A549 (cell line): ENCODE data around the gene RAD51B. TPM values are rescaled to one million over a fixed set of nuclear protein-coding genes. Genes with fewer than 3 reads are reported as not detected.

ENCODE experiments used
- ATAC-seq, 2 experiments: fragments of 200-7000 bp in 1 of 2; fragments of >200 bp in 1 of 2; cut with Nextera tagmentation in 1 of 2; cut with Tn5 transposase in 1 of 2; 3 replicates each; pipeline versions ENCODE4 v1.8.0 to v1.9.1; 2018 to 2020; ENCODE audit warnings: mild to moderate bottlenecking in 1 of 2, moderate library complexity in 1 of 2
- CTCF ChIA-PET: fragments of 300-600 bp; sonication (Branson Sonifier 250); formaldehyde crosslinking; extraction: SDS; loops from one replicate; lab custom pipeline; 2021; ENCODE audit warnings: antibody characterized with exemption, inconsistent platforms; lab: Yijun Ruan, JAX
- POLR2A ChIA-PET: fragments of 350-600 bp; formaldehyde crosslinking; extraction: SDS; loops from one replicate; lab custom pipeline; 2021; ENCODE audit warnings: antibody characterized with exemption, inconsistent platforms; lab: Yijun Ruan, JAX
- DNase-seq, 2 experiments: peaks; one replicate each; pipeline versions ENCODE4 v3.0.0 to v3.0.0-alpha.2; 2011 to 2016; ENCODE audit warnings: low read depth in 1 of 2, low spot score in 1 of 2
- FAIRE-seq: peaks from 2 replicates; lab custom pipeline; 2011; peaks lifted over from hg19 to GRCh38; lab: Jason Lieb, UNC
- H3K27ac ChIP-seq, 2 experiments: fragments of >200 bp; sonication (Bioruptor Twin); formaldehyde crosslinking; 3 replicates each; pipeline ENCODE4 v1.5.1; 2016 to 2017
- H3K4me1 ChIP-seq: fragments of >200 bp; sonication (Bioruptor Twin); formaldehyde crosslinking; 3 replicates; pipeline ENCODE4 v1.6.1; 2016
- H3K4me2 ChIP-seq: fragments of >200 bp; sonication (Bioruptor Twin); formaldehyde crosslinking; 3 replicates; pipeline ENCODE4 v1.6.1; 2016
- H3K4me3 ChIP-seq: fragments of >200 bp; sonication (Bioruptor Twin); formaldehyde crosslinking; 3 replicates; pipeline ENCODE4 v1.5.1; 2016
- H3K9me3 ChIP-seq: fragments of >200 bp; sonication (Bioruptor Twin); formaldehyde crosslinking; 3 replicates; pipeline ENCODE4 v1.6.1; 2016
- CBX2 ChIP-seq: fragments of 200-600 bp; sonication (generic); IDR thresholded peaks from 2 replicates; pipeline ENCODE4 v1.6.1; 2016; ENCODE audit warnings: low read depth, mild to moderate bottlenecking, borderline replicate concordance
- CBX8 ChIP-seq: fragments of 200-600 bp; sonication (generic); IDR thresholded peaks from 2 replicates; pipeline ENCODE4 v1.6.1; 2016
- CEBPB ChIP-seq, 2 experiments: fragments of >200 bp in 1 of 2; sonication (Bioruptor Twin) in 1 of 2; formaldehyde crosslinking in 1 of 2; IDR thresholded peaks; 2 replicates each; pipeline ENCODE4 v1.6.1; 2012 to 2016
- CHD2 ChIP-seq: fragments of 150-350 bp; IDR thresholded peaks from 2 replicates; pipeline ENCODE4 v1.6.1; 2014; ENCODE audit warnings: low read length; ENCODE audit not compliant: partially characterized antibody
- CHD4 ChIP-seq: fragments of 200-600 bp; sonication (generic); IDR thresholded peaks from 2 replicates; pipeline ENCODE4 v1.6.1; 2016; ENCODE audit warnings: antibody characterized with exemption, mild to moderate bottlenecking, borderline replicate concordance
- EHF ChIP-seq: fragments of 250-450 bp; sonication (Bioruptor Pico); IDR thresholded peaks from 2 replicates; pipeline ENCODE4 v1.5.0; 2020; ENCODE audit warnings: mild to moderate bottlenecking
- ESRRA ChIP-seq: fragments of 150-350 bp; IDR thresholded peaks from 2 replicates; pipeline ENCODE4 v1.6.1; 2014; ENCODE audit warnings: mild to moderate bottlenecking, low read length, borderline replicate concordance
- FOSB ChIP-seq: fragments of 250-450 bp; sonication (Bioruptor Pico); IDR thresholded peaks from 2 replicates; pipeline ENCODE4 v1.5.0; 2020; ENCODE audit warnings: mild to moderate bottlenecking, moderate library complexity
- FOSL2 ChIP-seq, 2 experiments: fragments of 450-650 bp in 1 of 2; fragments of >200 bp in 1 of 2; sonication (Bioruptor Twin) in 1 of 2; formaldehyde crosslinking; IDR thresholded peaks; 2 replicates each; pipeline versions ENCODE4 v1.5.0 to v1.6.1; 2016 to 2020; ENCODE audit warnings: mild to moderate bottlenecking in 1 of 2, moderate library complexity in 1 of 2
- HDAC2 ChIP-seq: fragments of 200-600 bp; sonication (generic); IDR thresholded peaks from 2 replicates; pipeline ENCODE4 v1.6.1; 2016
- HOXA7 ChIP-seq: fragments of 250-450 bp; sonication (Bioruptor Pico); IDR thresholded peaks from 2 replicates; pipeline ENCODE4 v1.5.0; 2020; ENCODE audit warnings: mild to moderate bottlenecking, moderate library complexity
- HOXB5 ChIP-seq: fragments of 250-450 bp; sonication (Bioruptor Pico); IDR thresholded peaks from 2 replicates; pipeline ENCODE4 v1.5.0; 2020; ENCODE audit warnings: mild to moderate bottlenecking, moderate library complexity
- JUN ChIP-seq, 2 experiments: fragments of >200 bp; sonication (Bioruptor Twin); formaldehyde crosslinking; IDR thresholded peaks; 2 replicates in 1 of 2; 3 replicates in 1 of 2; pipeline ENCODE4 v1.6.1; 2016 to 2017
- KDM1A ChIP-seq: fragments of 200-600 bp; sonication (generic); IDR thresholded peaks from 2 replicates; pipeline ENCODE4 v1.6.1; 2016; ENCODE audit warnings: low read depth, mild to moderate bottlenecking
- KDM5A ChIP-seq: fragments of 200-600 bp; sonication (generic); IDR thresholded peaks from 2 replicates; pipeline ENCODE4 v1.6.1; 2016; ENCODE audit warnings: antibody characterized with exemption, mild to moderate bottlenecking
- MYC ChIP-seq: IDR thresholded peaks from 2 replicates; pipeline ENCODE4 v1.6.1; 2012; ENCODE audit warnings: mild to moderate bottlenecking, inconsistent platforms, low read length, improper control_type of control experiment, borderline replicate concordance
- PHF8 ChIP-seq: fragments of 200-600 bp; sonication (generic); IDR thresholded peaks from 2 replicates; pipeline ENCODE4 v1.6.1; 2016; ENCODE audit warnings: low read depth, mild to moderate bottlenecking, antibody characterized with exemption, moderate library complexity, borderline replicate concordance
- POLR2A ChIP-seq: IDR thresholded peaks from 2 replicates; pipeline ENCODE4 v1.6.1; 2012; ENCODE audit warnings: mild to moderate bottlenecking, low read length
- RAD21 ChIP-seq, 2 experiments: fragments of >200 bp in 1 of 2; sonication (Bioruptor Twin) in 1 of 2; formaldehyde crosslinking in 1 of 2; IDR thresholded peaks in 1 of 2; conservative IDR thresholded peaks in 1 of 2; 2 replicates in 1 of 2; 3 replicates in 1 of 2; pipeline ENCODE4 v1.6.1; 2012 to 2018; ENCODE audit warnings: inconsistent platforms in 1 of 2
- RARB ChIP-seq: fragments of 250-450 bp; sonication (Bioruptor Pico); IDR thresholded peaks from 2 replicates; pipeline ENCODE4 v1.8.0; 2021; ENCODE audit warnings: mild to moderate bottlenecking, moderate library complexity
- RCOR1 ChIP-seq: fragments of 150-350 bp; IDR thresholded peaks from 2 replicates; pipeline ENCODE4 v1.6.1; 2014; ENCODE audit warnings: antibody characterized with exemption, low read length, low read depth
- RFX5 ChIP-seq: fragments of 450-650 bp; IDR thresholded peaks from 2 replicates; pipeline ENCODE4 v1.7.1; 2014; ENCODE audit warnings: antibody characterized with exemption, mild to moderate bottlenecking, moderate library complexity
- RNF2 ChIP-seq: fragments of 200-600 bp; sonication (generic); IDR thresholded peaks from 2 replicates; pipeline ENCODE4 v1.6.1; 2016; ENCODE audit warnings: low read depth, mild to moderate bottlenecking, antibody characterized with exemption, moderate library complexity, borderline replicate concordance
- SREBF2 ChIP-seq: fragments of 450-650 bp; IDR thresholded peaks from 2 replicates; pipeline ENCODE4 v1.6.1; 2014; ENCODE audit warnings: mild to moderate bottlenecking, moderate library complexity
- TP53 ChIP-seq: fragments of 250-450 bp; sonication (Bioruptor Pico); IDR thresholded peaks from 2 replicates; pipeline ENCODE4 v1.5.0; 2021; ENCODE audit warnings: mild to moderate bottlenecking, moderate library complexity
- ZC3H11A ChIP-seq: fragments of 450-650 bp; IDR thresholded peaks from 2 replicates; pipeline ENCODE4 v1.6.1; 2014; ENCODE audit warnings: antibody characterized with exemption, mild to moderate bottlenecking
- ZNF302 ChIP-seq: fragments of 250-450 bp; sonication (Bioruptor Pico); IDR thresholded peaks from 2 replicates; pipeline ENCODE4 v1.9.0; 2021; ENCODE audit warnings: inconsistent platforms, mild to moderate bottlenecking, moderate library complexity
- ZSCAN20 ChIP-seq: fragments of 250-450 bp; sonication (Bioruptor Pico); IDR thresholded peaks from 2 replicates; pipeline ENCODE4 v1.8.0; 2022; ENCODE audit warnings: mild to moderate bottlenecking, moderate library complexity
- WGBS: methylation state at CpG from one replicate; pipeline ENCODE4 v1.1.6; 2017; ENCODE audit errors: missing lambda C conversion rate; 5-methylcytosine and 5-hydroxymethylcytosine counted together
- polyA plus RNA-seq, 4 experiments: library from polyadenylated mRNA; depleted of rRNA in 3 of 4; stranded (reverse); fragments of >200 nt; fragmentation: RNase III in 1 of 4; extraction: RNeasy Plus Mini Kit Qiagen cat#74134 plus additional on column Dnase treatment in 1 of 4; gene quantifications; 2 replicates in 3 of 4; 3 replicates in 1 of 4; pipeline ENCODE4 v1.2.3, GENCODE V29; 2011 to 2017
- TF ChIP-seq, protein P1 (sequence below): fragments of 150-350 bp; IDR thresholded peaks from 2 replicates; pipeline ENCODE4 v1.6.1; 2014; ENCODE audit warnings: low read depth, mild to moderate bottlenecking, low read length
- TF ChIP-seq, protein P2 (sequence below): IDR thresholded peaks from 2 replicates; pipeline ENCODE4 v1.6.1; 2012; ENCODE audit warnings: low read depth, borderline replicate concordance
- TF ChIP-seq, protein P3 (sequence below): fragments of >200 bp; sonication (Bioruptor Twin); formaldehyde crosslinking; IDR thresholded peaks from 3 replicates; pipeline ENCODE4 v1.6.1; 2016
- TF ChIP-seq, protein P4 (sequence below): fragments of >200 bp; sonication (Bioruptor Twin); formaldehyde crosslinking; IDR thresholded peaks from 2 replicates; pipeline ENCODE4 v1.6.1; 2016

Gene RAD51B
- polyA plus RNA-seq, 2 of the 4 experiments (the other 2 are of a cell fraction), result 7.2 to 10.8 TPM

DNA sequence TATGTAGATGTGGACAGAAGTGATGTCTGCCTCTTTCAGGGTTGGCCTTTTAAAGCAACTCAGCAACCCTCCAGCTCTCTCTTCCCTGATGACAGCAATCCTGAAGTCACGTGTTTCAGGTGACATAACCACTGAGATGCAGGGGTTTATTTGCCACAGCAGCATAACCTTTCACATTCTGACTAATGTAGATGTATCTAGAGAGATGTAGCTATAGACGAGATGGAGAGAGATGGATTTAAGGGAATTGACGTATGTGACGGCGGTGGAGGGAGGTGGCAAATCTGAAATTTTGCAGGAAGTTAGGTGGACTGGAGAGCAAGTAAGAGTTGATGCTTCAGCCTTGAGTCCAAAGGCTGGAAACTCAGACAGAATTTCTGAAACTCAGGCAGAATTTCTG lies 847.3 kb downstream of the RAD51B start:
- H3K4me1 ChIP-seq, result no peaks in the 10 kb centered on the region
- WGBS, result 94% methylated on average over 5 of the region's 5 CpGs
- TF ChIP-seq RARB (CRISPR knock-in tag) (no peak), HOXB5 (CRISPR knock-in tag) (no peak), RAD21 (conservative IDR thresholded peaks at IDR 0.05 in 1 of 2, IDR thresholded peaks at IDR 0.05 in 1 of 2) (no peak), ZC3H11A (no peak), FOSL2 (IDR thresholded peaks at IDR 0.05) (no peak), FOSL2 (CRISPR knock-in tag; IDR thresholded peaks at IDR 0.05) (no peak), KDM1A (no peak), HOXA7 (CRISPR knock-in tag) (no peak), CBX2 (no peak), ZNF302 (CRISPR knock-in tag) (no peak), HDAC2 (no peak), TP53 (CRISPR knock-in tag) (no peak), JUN (IDR thresholded peaks at IDR 0.05) (no peak), ZSCAN20 (CRISPR knock-in tag) (no peak), RFX5 (no peak), FOSB (CRISPR knock-in tag) (no peak), POLR2A (no peak), MYC (no peak), RNF2 (no peak), CEBPB (IDR thresholded peaks at IDR 0.05) (no peak)
- TF ChIP-seq, protein P1, sequence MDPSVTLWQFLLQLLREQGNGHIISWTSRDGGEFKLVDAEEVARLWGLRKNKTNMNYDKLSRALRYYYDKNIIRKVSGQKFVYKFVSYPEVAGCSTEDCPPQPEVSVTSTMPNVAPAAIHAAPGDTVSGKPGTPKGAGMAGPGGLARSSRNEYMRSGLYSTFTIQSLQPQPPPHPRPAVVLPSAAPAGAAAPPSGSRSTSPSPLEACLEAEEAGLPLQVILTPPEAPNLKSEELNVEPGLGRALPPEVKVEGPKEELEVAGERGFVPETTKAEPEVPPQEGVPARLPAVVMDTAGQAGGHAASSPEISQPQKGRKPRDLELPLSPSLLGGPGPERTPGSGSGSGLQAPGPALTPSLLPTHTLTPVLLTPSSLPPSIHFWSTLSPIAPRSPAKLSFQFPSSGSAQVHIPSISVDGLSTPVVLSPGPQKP, result no peak
- H3K4me2 ChIP-seq, result no peak overlapping the region
- H3K9me3 ChIP-seq, result no peaks in the 10 kb centered on the region
- CTCF ChIA-PET, result interaction anchor here (0.8 kb wide), 1 partner anchor 122 kb away, joined by 5 read pairs; no protein-coding TSS in a partner anchor
- ATAC-seq (no peak), DNase-seq (no peak), FAIRE-seq (no peak)
- POLR2A ChIA-PET, result no interaction called here
- peak overlapping the region in 1 of 2 experiments; percentile 46; a peak in 1 of 6 replicates for H3K27ac ChIP-seq
- no peak overlapping the region for H3K4me3 ChIP-seq

DNA sequence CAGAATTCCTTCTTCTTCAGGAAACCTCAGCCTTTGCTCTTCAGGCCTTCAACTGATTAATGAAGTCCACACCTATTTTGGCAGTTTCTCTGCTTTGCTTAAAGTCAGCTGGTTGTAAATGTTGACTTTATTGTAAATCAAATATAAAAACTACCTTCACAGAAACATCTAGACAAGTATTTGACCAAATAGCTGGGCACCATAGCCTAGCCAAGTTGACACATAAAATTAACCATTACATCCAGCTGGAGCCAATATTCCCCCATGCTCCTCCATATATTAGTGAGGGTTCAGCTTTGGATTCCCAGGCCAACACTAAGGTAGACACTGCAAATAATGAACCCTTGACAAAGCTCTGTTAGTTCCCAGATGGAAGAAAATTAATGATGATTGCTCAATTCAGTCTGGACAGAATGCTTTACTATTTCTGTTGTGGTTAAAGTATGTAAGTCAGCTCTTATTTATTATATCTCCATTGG lies 847.8 kb downstream of the RAD51B start:
- ChIA-PET CTCF (interaction anchor here (0.6 to 0.8 kb wide), 2 partner anchors 122 to 137 kb away, joined by 3 to 5 read pairs; no protein-coding TSS in a partner anchor), POLR2A (no interaction called here)
- ATAC-seq (no peak), FAIRE-seq (no peak), DNase-seq (no peak)
- Histone ChIP-seq H3K4me2 (no peak overlapping the region), H3K4me1 (no peaks in the 10 kb centered on the region; the same call in 2 of the 3 replicates), H3K4me3 (no peak overlapping the region), H3K27ac (peak overlapping the region in 1 of 2 experiments; percentile 46; a peak in 2 of 6 replicates), H3K9me3 (no peaks in the 10 kb centered on the region)
- TF ChIP-seq EHF (CRISPR knock-in tag) (no peak), RAD21 (conservative IDR thresholded peaks at IDR 0.05 in 1 of 2, IDR thresholded peaks at IDR 0.05 in 1 of 2) (no peak), KDM5A (no peak), KDM1A (no peak), ZNF302 (CRISPR knock-in tag) (no peak), ESRRA (no peak), POLR2A (no peak), CHD4 (no peak), CBX8 (no peak), RCOR1 (no peak), ZC3H11A (no peak), PHF8 (no peak), JUN (IDR thresholded peaks at IDR 0.05) (no peak), SREBF2 (no peak), CHD2 (no peak)
- TF ChIP-seq, protein P2, sequence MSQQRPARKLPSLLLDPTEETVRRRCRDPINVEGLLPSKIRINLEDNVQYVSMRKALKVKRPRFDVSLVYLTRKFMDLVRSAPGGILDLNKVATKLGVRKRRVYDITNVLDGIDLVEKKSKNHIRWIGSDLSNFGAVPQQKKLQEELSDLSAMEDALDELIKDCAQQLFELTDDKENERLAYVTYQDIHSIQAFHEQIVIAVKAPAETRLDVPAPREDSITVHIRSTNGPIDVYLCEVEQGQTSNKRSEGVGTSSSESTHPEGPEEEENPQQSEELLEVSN, result no peak
- TF ChIP-seq, protein P3, sequence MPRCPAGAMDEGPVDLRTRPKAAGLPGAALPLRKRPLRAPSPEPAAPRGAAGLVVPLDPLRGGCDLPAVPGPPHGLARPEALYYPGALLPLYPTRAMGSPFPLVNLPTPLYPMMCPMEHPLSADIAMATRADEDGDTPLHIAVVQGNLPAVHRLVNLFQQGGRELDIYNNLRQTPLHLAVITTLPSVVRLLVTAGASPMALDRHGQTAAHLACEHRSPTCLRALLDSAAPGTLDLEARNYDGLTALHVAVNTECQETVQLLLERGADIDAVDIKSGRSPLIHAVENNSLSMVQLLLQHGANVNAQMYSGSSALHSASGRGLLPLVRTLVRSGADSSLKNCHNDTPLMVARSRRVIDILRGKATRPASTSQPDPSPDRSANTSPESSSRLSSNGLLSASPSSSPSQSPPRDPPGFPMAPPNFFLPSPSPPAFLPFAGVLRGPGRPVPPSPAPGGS, result no peak
- TF ChIP-seq, protein P4, sequence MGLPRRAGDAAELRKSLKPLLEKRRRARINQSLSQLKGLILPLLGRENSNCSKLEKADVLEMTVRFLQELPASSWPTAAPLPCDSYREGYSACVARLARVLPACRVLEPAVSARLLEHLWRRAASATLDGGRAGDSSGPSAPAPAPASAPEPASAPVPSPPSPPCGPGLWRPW, result no peak
